Stimulated activated CD4-positive, alpha-beta T cell treated with anti-CD3 and anti-CD28 coated beads, Interleukin-4, amount 100 ng/mL, for 4 hours (primary cell): ENCODE results near the gene ARAP3.

Source experiments
- DNase-seq, 2 experiments: peaks; one replicate each; pipeline ENCODE4 v3.0.0-alpha.2; 2020

The ARAP3 gene

DNA sequence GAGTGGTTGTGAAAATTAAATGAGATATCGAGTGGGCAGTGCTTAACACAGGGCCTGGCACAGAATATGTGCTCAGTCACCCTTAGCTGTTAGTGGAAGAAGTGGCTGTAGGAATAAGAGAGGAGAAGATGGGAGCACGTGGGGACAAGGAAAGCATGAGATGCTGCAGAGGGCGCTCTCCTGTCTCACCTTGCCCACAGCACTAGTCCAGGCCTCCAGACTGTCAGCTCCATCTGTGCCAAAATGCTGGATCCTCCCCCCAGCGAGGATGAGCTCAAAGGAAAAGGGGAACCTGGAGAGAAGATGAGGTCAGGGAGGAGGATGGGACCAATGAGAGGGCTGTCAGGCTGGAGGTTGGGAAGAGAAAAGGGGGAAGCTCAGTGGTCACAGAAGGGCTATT, 12.5 kb downstream of the ARAP3 start:
- no peak for DNase-seq

DNA sequence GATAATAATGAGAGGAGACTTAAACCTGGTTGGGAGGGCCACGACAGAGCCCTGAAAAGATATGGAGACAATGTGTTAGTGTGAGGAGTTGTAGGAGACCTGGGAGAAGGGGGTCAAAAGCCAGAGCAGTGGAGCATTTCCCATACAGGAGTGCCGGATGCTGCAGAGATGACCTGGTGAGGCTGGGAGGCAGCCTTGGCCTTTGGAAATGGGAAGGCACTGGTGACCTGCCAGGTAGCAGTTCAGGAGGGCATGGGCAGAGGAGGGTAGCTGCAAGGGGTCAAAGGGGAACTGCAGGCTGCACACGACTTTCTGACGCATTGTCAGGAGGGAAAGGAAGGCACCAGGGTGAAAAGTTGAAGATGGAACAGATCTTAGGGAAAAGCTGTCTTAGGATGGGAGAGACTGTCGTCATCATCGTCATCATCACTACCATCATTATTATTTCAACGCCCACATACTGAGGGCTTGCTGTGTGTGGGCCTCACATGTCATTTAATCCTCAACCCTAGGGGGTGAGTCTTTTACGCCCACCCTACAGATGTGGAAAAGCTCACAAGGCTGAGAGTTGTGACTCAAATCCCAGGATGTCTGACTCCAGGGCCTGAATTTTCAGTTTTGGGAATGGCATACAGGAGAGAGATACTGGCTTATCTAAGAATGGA, 13.3 kb downstream of the ARAP3 start:
- DNase-seq: no peak

DNA sequence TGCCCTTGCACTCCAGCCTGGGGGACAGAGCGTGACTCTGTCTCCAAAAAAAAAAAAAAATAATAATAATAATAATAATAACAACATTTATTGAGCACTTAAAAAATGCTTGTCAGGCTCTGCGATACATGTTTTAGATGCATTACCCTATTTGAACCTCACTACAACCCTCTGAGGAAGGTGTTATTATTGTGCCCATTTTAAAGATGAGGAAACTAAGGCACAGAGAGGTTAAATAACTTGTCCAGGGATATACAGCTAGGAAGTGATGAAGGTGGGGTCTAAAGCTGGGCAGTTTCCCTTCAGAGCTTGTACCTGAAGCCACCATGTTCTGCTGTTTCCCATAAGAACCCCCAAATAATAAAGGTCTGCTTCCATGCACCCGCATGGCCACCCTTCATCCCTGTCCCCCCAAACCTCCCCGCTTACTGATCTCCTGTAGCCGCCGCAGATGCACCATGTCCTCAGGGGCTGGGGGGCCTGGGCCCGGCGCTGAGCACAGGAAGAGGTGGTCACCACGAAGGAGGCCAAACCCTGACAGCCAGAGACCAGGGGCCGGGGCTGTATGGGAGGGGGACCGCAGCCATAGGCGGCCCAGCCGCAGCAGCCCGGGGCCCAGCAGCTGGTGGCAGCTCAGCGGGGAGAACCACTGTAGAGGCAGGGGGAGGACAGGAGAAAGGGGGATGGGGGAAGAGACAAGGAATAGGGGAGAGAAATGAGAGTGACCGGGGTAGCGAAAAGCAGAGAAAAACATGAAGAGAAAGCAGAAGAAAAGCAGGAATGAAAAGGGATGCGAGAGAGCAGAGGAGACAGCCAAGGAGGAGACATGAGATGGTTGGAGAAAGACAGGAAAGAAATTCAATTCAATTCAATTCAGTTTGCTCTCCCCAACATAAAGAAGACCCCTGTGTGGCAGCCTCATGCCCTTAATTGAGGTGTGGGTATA, 15.8 kb downstream of the ARAP3 start:
- DNase-seq: no peak

- peak; percentile 58 to 71 for DNase-seq
Measured at GRCh38 chr5:141664733-141665461, 17.1 kb downstream of the ARAP3 start.

DNA sequence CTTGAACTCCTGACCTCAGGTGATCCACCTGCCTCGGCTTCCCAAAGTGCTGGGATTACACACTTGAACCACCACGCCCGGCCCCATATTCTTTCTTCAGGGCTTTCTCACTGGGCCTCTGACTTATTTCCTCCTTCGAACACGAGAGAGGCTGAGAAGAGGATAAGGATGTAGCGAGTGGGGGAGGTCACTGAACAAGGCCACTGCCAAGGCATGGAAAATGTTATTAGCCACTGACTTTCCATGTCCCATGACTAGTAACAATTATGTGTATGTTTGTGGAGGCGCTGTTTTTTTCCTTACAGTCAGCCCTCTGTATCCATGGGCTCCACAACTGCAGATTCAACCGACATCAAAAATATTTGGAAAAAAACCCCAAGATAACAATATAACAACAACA, 18.5 kb downstream of the ARAP3 start:
- DNase-seq: no peak

GRCh38 chr5:141662028-141662427, 20.0 kb downstream of the ARAP3 start:
- no peak for DNase-seq

DNA sequence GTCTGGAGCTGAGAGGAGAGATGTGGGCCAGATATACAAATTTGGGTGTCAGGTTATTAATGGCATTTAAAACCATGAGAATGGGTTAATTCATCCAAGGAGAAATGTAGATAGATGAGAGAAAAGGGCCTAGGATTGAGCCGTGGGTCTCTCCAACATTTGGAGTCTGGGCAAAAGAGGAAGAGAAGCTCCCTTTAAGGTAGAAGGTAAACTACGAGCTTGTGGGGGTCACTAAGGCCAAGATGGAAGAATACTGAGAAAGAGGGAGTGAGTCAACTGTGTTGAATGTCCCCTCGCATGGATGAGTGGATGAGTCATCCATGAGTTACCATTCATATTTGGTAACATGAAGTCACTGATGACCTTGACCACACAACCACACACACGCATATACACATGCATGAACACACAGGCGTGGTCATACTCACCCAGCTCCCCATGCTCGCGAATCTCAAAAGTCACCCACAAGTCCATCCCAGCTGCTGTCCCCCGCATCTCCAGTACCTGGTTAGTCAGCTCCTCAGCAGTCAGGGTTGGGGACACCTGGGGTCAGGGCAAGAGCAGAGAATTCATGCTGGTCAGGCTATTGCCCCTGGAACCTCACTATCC, 24.0 kb downstream of the ARAP3 start:
- no peak for DNase-seq

- DNase-seq: no peak
Measured at GRCh38 chr5:141657404-141657803, 24.6 kb downstream of the ARAP3 start.

DNA sequence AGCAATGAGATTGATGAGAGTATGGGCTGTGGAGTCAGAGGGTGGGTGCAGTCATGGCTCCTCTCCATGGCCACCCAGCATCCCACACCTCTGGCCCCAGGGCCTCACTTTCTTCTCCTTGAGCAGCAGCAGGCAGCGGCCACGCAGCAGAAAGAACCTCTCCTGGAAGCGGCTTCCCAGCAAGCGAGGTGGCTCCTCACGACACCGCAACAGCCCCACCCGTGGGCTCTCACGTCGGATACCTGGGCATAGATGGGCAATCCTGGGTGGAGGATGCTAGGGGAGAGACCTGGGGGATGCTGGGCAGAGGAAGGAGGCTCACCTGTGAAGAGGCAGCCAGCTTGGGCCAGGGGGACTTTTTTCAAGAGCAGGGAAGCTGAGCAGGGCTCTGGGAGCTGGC, 25.6 kb downstream of the ARAP3 start:
- DNase-seq: no peak

GRCh38 chr5:141655020-141655419, 27.0 kb downstream of the ARAP3 start:
- no peak for DNase-seq

- no peak for DNase-seq
Measured at GRCh38 chr5:141654298-141654697, 27.7 kb downstream of the ARAP3 start.

DNA sequence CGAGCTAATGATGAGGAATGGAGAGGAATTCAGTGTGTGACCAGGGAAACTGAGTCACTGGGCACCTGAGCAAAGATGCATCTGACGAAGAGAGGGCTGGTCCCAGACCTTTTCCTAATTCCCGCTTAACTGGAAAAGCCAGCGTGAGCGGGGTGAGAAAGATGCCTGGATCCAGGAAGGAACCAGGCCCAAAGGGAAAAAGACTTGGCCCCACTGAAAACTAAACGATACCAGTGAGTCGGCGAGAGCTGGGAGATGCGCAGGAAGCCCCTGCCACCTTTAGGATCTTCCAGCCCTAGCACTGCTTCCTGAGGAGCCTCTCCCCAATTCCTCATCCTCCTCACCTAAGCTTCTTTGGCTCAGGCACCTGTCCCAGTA, 30.3 kb downstream of the ARAP3 start:
- no peak for DNase-seq

GRCh38 chr5:141650851-141651727, 30.9 kb downstream of the ARAP3 start, which contains the start of gene FCHSD1:
Gene FCHSD1, minus strand, starts transcription at chr5:141651418. Its CDS starts 50 bp downstream, at chr5:141651368.
- peak; percentile 69 to 79 for DNase-seq

- DNase-seq: no peak
Measured at GRCh38 chr5:141649972-141650371, 32.1 kb downstream of the ARAP3 start.

GRCh38 chr5:141649056-141649688, 32.9 kb downstream of the ARAP3 start:
- DNase-seq: no peak

DNA sequence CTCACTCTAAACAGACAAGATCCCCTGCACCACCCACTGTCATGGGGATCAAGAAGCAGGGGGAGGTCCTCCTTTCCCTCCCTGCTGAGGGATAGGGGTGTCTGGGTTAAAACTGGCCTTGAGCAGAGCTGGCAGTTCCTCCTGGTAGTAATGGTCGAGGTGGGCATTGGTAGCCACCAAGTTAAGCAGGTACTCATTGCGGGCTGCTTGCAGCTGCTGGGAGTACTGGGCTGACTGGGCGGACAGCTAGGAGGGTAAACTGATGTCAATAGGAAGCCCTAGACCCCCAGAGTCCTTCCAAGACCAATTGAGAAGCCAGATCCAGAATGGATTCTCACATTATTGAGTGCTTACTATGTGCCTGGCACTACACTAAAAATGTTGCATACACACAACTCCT, 34.2 kb downstream of the ARAP3 start:
- DNase-seq: no peak

GRCh38 chr5:141647242-141647641, 34.8 kb downstream of the ARAP3 start:
- no peak for DNase-seq

DNA sequence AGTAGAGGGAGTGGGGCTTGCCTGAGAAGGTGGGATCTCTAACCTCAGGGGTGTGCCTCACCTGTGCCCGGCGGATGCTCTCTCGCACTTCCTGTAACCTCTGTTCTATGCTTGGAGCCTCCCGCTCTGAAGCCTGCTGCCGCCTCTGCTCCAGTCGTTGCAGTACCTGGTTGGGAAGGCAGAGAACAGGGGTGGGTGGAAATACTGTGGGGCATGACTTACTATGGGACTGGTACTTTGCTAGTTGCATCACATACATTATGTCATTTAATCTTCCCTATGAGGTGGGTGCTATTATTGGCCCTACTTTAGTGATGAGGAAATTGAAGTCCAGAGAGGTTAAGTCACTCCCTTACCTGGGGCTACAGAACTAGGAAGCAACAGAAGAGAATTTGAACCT, 36.0 kb downstream of the ARAP3 start:
- no peak for DNase-seq

DNA sequence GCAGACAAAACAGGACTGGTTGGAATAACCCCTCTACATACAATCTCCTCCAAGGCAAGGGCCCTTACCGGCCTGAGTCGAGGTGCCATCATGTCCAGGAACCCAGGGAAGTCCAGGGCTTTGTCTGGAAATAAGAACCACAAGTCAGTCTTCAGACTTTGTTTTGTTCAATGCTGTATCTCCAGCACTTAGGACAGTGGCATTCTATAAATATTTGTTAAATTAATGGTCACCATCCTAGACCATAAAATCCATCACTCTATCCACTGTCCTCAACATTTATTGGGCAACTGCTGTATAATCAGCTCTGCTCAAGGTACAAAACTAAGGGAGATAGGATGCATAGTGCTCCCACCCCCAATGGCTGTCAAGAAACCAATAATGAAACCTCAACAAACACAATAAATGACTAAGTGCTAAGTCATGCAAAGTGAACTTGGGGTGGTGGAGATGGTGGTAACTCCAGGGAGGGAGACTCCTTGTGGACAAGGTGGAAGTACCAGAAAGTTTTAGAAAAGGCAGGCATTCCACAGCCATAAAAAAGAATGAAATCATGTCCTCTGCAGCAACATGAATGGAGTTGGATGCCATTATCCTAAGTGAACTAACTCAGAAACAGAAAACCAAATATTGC, 40.3 kb downstream of the ARAP3 start:
- no peak for DNase-seq

DNA sequence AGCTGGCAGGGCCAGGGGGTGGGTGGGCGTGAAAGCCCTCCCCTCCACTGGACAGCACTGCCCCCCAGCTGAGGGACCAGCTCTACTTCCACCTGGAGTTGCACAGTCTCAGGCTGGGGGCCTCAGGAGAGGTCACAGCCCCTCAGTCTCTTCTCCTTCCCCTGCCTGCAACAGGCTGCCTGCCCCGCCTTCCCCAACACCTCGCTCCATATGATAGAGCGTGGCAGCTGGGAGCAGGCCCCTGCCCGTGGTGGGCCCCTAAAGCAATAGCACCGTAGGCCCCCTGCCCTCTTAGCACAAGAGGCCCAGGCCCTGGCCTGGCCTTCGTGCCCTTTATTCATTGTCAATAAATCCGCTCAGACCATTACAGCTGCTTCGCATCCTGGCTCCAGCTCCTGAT, 41.3 kb downstream of the ARAP3 start:
- DNase-seq: no peak

- no peak for DNase-seq
Measured at GRCh38 chr5:141640051-141640415, 42.0 kb downstream of the ARAP3 start.
